Large intestine (tissue), 3 donors: ENCODE data around the gene CCDC43. TPM values are rescaled to one million over a fixed set of nuclear protein-coding genes. Genes with fewer than 3 reads are reported as not detected.

Experiments
- DNase-seq, 2 donors: peaks; one replicate each; pipeline versions ENCODE4 v3.0.0 to v3.0.0-alpha.2; 2013
- H3K27ac ChIP-seq: one replicate; pipeline ENCODE4 v1.5.1; 2013; ENCODE audit warnings: low read length
- H3K27me3 ChIP-seq: 2 replicates; pipeline ENCODE4 v1.6.1; 2013; ENCODE audit warnings: low read length; ENCODE audit not compliant: control insufficient read depth, insufficient read depth
- H3K36me3 ChIP-seq: 2 replicates; pipeline ENCODE4 v1.6.1; 2013; ENCODE audit warnings: low read length; ENCODE audit not compliant: control insufficient read depth, insufficient read depth
- H3K4me1 ChIP-seq: one replicate; pipeline ENCODE4 v1.6.1; 2013; ENCODE audit warnings: low read length; ENCODE audit not compliant: control insufficient read depth, insufficient read depth
- H3K4me3 ChIP-seq: one replicate; pipeline ENCODE4 v1.5.1; 2013; ENCODE audit warnings: low read length
- H3K9me3 ChIP-seq: one replicate; pipeline ENCODE4 v1.6.1; 2013; ENCODE audit warnings: mild to moderate bottlenecking, low read depth, low read length, moderate library complexity; ENCODE audit not compliant: control insufficient read depth
- WGBS: methylation state at CpG from one replicate; pipeline ENCODE4 v1.1.5; 2013; ENCODE audit warnings: low lambda C conversion rate; ENCODE audit not compliant: insufficient coverage; 5-methylcytosine and 5-hydroxymethylcytosine counted together
- polyA plus RNA-seq: library from polyadenylated mRNA; unstranded; fragments of 120-200 nt; gene quantifications from one replicate; pipeline ENCODE4 v1.2.1, GENCODE V29; 2013

The CCDC43 gene
- polyA plus RNA-seq, 1 donor: 25.5 TPM

DNA sequence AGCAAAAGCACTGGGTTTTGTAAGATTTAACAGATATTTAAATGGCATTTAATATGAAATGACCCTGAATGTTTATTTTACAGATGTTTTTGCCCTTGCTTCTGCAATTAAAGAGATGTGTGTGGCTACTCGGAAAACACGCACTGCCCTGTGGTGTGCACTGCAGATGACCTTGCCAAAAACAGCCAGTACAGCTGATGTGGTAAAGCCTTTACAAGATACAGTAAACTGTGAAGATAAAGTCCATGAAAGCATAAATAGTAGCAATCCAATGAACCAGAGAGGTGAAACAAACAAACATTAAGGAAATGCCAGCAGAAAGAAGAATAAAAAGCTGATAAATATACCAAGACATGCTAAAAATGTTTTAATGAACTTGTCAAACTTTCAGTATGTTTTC, 15.7 kb downstream of the CCDC43 start:
- Histone ChIP-seq H3K4me1 (no peaks in the 10 kb centered on the region), H3K36me3 (peaks cover 13% of the 10 kb centered on the region), H3K27ac (no peak overlapping the region), H3K4me3 (no peak overlapping the region), H3K9me3 (no peaks in the 10 kb centered on the region), H3K27me3 (no peaks in the 10 kb centered on the region)
- WGBS: no CpG with 5 or more reads among the region's 2 CpGs
- no peak for DNase-seq

- no peak overlapping the region for H3K4me3 ChIP-seq
- DNase-seq: no peak
- no peaks in the 10 kb centered on the region for H3K27me3 ChIP-seq
- H3K27ac ChIP-seq: no peak overlapping the region
- H3K4me1 ChIP-seq: no peaks in the 10 kb centered on the region
- peaks cover under 1% of the 10 kb centered on the region for H3K36me3 ChIP-seq
- H3K9me3 ChIP-seq: no peaks in the 10 kb centered on the region
These were observed 17.0 kb downstream of the CCDC43 start for GRCh38 chr17:44672479-44673093.

- no CpG with 5 or more reads among the region's 1 CpG for WGBS
- Histone ChIP-seq H3K36me3 (no peaks in the 10 kb centered on the region), H3K27me3 (peaks cover 7% of the 10 kb centered on the region), H3K4me3 (no peak overlapping the region), H3K4me1 (no peaks in the 10 kb centered on the region), H3K9me3 (no peaks in the 10 kb centered on the region), H3K27ac (no peak overlapping the region)
- no peak for DNase-seq
These were observed 23.6 kb downstream of the CCDC43 start for GRCh38 chr17:44666006-44666405.

- no peak overlapping the region for H3K4me3 ChIP-seq
These were observed 24.7 kb downstream of the CCDC43 start for GRCh38 chr17:44664867-44665266.

DNA sequence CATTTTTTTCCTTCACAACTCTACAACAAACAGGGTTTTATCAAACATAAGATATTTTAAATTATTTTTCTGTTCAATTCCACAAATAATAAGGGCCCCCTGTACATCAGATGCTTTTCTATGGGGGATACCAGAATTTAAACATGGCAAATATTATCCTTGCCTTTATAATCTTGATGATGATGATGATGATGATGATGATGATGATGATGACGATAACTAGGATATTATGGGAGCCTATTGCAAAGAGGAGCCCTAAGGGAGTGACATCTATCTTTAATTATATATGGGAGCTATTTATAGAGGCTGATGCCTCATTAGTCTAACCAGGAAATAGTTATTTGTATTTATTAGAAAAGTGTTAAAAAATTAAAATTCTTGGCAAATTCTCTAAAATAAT, 26.5 kb downstream of the CCDC43 start:
- H3K9me3 ChIP-seq: no peaks in the 10 kb centered on the region
- H3K27ac ChIP-seq: no peak overlapping the region
- H3K4me1 ChIP-seq: no peaks in the 10 kb centered on the region
- H3K27me3 ChIP-seq: peaks cover 12% of the 10 kb centered on the region
- no peak overlapping the region for H3K4me3 ChIP-seq
- no peaks in the 10 kb centered on the region for H3K36me3 ChIP-seq
- no CpG with 5 or more reads among the region's 1 CpG for WGBS
- DNase-seq: no peak

More at GRCh38 chr17:44664867-44665266, 24.7 kb downstream of the CCDC43 start:
- Histone ChIP-seq H3K9me3 (no peaks in the 10 kb centered on the region), H3K27me3 (peaks cover 7% of the 10 kb centered on the region), H3K36me3 (no peaks in the 10 kb centered on the region), H3K4me1 (no peaks in the 10 kb centered on the region), H3K27ac (no peak overlapping the region)
- DNase-seq: no peak
- no CpG with 5 or more reads among the region's 1 CpG for WGBS

GRCh38 chr17:44661835-44662234, 27.7 kb downstream of the CCDC43 start:
- H3K27ac ChIP-seq: no peak overlapping the region
- peaks cover 22% of the 10 kb centered on the region for H3K27me3 ChIP-seq
- H3K4me3 ChIP-seq: no peak overlapping the region
- WGBS: 100% methylated on average over 1 of the region's 2 CpGs
- no peaks in the 10 kb centered on the region for H3K36me3 ChIP-seq
- H3K4me1 ChIP-seq: peaks cover 2% of the 10 kb centered on the region
- H3K9me3 ChIP-seq: no peaks in the 10 kb centered on the region
- no peak for DNase-seq

DNA sequence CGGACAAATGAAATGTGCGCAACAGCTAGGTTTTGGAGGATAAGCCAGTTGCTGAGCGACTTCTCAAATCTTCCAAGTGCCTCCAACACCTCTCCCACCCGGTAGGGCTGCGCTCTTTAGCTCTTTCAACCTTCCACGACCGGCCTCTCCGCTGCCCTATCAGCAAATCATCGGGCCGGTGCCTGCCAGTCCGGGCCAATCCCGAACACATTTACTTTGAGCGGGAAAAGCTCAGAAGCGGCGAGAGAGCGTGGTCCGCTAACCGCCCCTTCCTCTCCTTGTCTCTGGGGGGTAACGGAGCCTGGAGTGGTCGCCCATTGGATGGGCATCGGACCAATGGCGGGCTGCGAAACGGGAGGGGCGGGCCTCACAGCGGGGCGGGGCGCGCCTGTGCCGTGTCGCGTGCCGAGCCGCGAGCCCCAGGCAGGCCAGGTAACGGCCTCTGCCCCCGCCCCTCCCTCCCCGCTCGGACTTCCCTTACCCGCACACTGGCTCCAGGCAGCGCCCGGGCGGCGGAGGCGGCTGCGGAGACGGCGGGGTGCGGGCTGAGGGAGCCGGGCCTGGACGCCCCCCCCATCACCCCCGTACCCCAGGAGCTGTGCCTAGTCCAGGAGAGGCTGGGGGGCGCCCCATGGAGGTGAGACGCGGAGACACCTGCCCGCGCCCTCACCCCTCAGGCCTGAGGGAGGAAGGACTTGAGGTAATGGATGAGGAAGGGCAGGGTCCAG, 33.4 kb downstream of the CCDC43 start, which contains the start of gene MEIOC:
Gene MEIOC, plus strand, starts transcription at position 486 of the 728 bp plus-strand sequence. Its CDS starts 146 bp downstream, at position 632.
- WGBS: no CpG with 5 or more reads among the region's 57 CpGs

DNA sequence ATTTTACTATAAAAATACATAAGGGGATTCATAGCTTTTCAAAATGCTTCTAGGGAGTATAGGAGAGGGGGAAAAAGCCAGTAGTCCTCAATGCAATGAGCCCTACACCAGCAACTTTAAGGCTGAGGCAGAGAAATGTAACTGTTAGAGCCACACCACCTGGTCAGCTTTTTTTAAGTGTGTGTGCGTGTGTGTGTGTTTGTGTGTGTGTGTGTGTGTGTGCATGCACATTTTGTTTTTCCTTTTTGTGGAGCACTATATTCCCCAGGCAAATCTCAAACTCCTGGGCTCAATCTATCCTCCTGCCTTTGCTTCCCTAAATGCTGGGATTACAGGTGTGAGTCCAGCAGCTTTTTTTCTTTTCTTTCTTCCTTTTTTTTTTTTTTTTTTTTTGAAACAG, 35.6 kb downstream of the CCDC43 start:
- H3K27me3 ChIP-seq: peaks cover 53% of the 10 kb centered on the region
- H3K4me3 ChIP-seq: no peak overlapping the region
- DNase-seq: no peak
- H3K36me3 ChIP-seq: no peaks in the 10 kb centered on the region
- no CpG with 5 or more reads among the region's 1 CpG for WGBS
- peaks cover 3% of the 10 kb centered on the region for H3K4me1 ChIP-seq
- no peaks in the 10 kb centered on the region for H3K9me3 ChIP-seq
- no peak overlapping the region for H3K27ac ChIP-seq

More for the DNA sequence above, 33.4 kb downstream of the CCDC43 start, which contains the start of gene MEIOC:
- no peak within 1 kb of the TSS for H3K27ac ChIP-seq
- H3K9me3 ChIP-seq: no peaks in the 10 kb centered on the region
- peaks cover 50% of the 10 kb centered on the region for H3K27me3 ChIP-seq
- H3K36me3 ChIP-seq: no peaks in the 10 kb centered on the region
- peaks cover 3% of the 10 kb centered on the region for H3K4me1 ChIP-seq
- DNase-seq: peak in 1 of 2 donors; percentile 20
- H3K4me3 ChIP-seq: no peak within 1 kb of the TSS

GRCh38 chr17:44653384-44653783, 36.2 kb downstream of the CCDC43 start:
- Histone ChIP-seq H3K4me3 (no peak overlapping the region), H3K27me3 (peaks cover 53% of the 10 kb centered on the region), H3K27ac (no peak overlapping the region), H3K36me3 (no peaks in the 10 kb centered on the region), H3K4me1 (peaks cover 3% of the 10 kb centered on the region), H3K9me3 (no peaks in the 10 kb centered on the region)
- WGBS: 100% methylated on average over 1 of the region's 3 CpGs
- no peak for DNase-seq

DNA sequence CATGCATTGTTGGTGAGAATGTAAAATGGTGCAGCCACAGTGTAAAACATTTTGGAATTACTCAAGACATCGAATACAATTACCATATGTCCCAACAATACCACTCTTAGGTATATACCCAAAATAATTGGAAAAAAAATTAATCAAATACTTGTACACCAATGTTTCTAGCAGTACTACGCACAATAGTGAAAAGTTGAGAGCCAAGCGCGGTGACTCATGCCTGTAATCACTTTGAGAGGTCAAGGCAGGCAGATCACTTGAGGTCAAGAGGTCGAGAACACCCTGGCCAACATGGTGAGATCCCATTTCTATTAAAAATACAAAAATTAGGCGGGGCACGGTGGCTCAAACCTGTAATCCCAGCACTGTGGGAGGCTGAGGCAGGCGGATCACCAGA, 36.8 kb downstream of the CCDC43 start:
- Histone ChIP-seq H3K27me3 (peaks cover 47% of the 10 kb centered on the region), H3K4me3 (no peak overlapping the region), H3K27ac (no peak overlapping the region), H3K36me3 (no peaks in the 10 kb centered on the region), H3K9me3 (no peaks in the 10 kb centered on the region), H3K4me1 (peaks cover 3% of the 10 kb centered on the region)
- no peak for DNase-seq
- 100% methylated on average over 1 of the region's 8 CpGs for WGBS
